ENCODE measurements around the gene CLNK. TPM values are rescaled to one million over a fixed set of nuclear protein-coding genes. Genes with fewer than 3 reads are reported as not detected.
A peak's percentile ranks its signal among the peaks of the same experiment; 100 is the strongest.

The CLNK gene
- total RNA-seq, 8 experiments from 2014 or later = 0.05 to 0.21 (median 0.08) TPM; not detected in 1

GRCh38 chr4:10532155-10532554, 152.4 kb downstream of the CLNK start:
- Histone ChIP-seq H3K27ac (no peak overlapping the region), H3K4me1 (replicated peaks in 1 of 2) (peaks cover 5 to 10% of the 10 kb centered on the region in 2 donors), H3K4me3 (no peak overlapping the region)
- WGBS, 10 experiments = 0 to 100% (median 81%) methylated on average over 1 to 2 of the region's 2 CpGs
- no peak for ATAC-seq (replicated peaks in 6 of 8)
- in situ Hi-C loops (cut with MboI; ENCODE audit: low pct_unique_long_range_greater_than_20kb in 2 of 9, low sequenced_read_pairs in 9 of 9, unreplicated experiment in 9 of 9) = loop anchor here in 3 of 9 experiments (25.0 kb wide), 1 partner anchor 370 kb away; no protein-coding TSS in a partner anchor

- WGBS, 10 experiments = 15 to 100% (median 77%) methylated on average over 2 to 8 of the region's 11 CpGs
- H3K4me3 ChIP-seq = no peak overlapping the region
- no peak overlapping the region for H3K27ac ChIP-seq
- H3K4me1 ChIP-seq (replicated peaks in 1 of 2) = no peaks in the 10 kb centered on the region
- no peak for ATAC-seq (replicated peaks in 6 of 8)
- in situ Hi-C loops (cut with MboI; ENCODE audit: low pct_unique_long_range_greater_than_20kb in 2 of 9, low sequenced_read_pairs in 9 of 9, unreplicated experiment in 9 of 9) = loop anchor here in 3 of 9 experiments (25.0 kb wide), 1 partner anchor 368 kb away; no protein-coding TSS in a partner anchor
These were observed 154.3 kb downstream of the CLNK start for GRCh38 chr4:10530137-10530786.

- Histone ChIP-seq H3K4me3 (no peak overlapping the region), H3K27ac (no peak overlapping the region), H3K4me1 (replicated peaks in 1 of 2) (no peaks in the 10 kb centered on the region)
- 26 to 100% (median 69%) methylated on average over 1 to 2 of the region's 2 CpGs for WGBS, 10 experiments
- no peak for ATAC-seq (replicated peaks in 6 of 8)
- in situ Hi-C loops (cut with MboI; ENCODE audit: low pct_unique_long_range_greater_than_20kb in 2 of 9, low sequenced_read_pairs in 9 of 9, unreplicated experiment in 9 of 9) = loop anchor here in 3 of 9 experiments (25.0 kb wide), 1 partner anchor 367 kb away; no protein-coding TSS in a partner anchor
These were observed 155.1 kb downstream of the CLNK start for GRCh38 chr4:10529291-10530136.

- no peak overlapping the region for H3K4me3 ChIP-seq
- H3K27ac ChIP-seq = no peak overlapping the region
- ATAC-seq (replicated peaks in 6 of 8) = no peak
- WGBS, 10 experiments = 17 to 100% (median 85%) methylated on average over 1 to 3 of the region's 3 CpGs; no CpG with 5 or more reads in 4 of the 10 experiments
- H3K4me1 ChIP-seq (replicated peaks in 1 of 2) = no peaks in the 10 kb centered on the region
- in situ Hi-C loops (cut with MboI; ENCODE audit: low pct_unique_long_range_greater_than_20kb in 2 of 9, low sequenced_read_pairs in 9 of 9, unreplicated experiment in 9 of 9) = loop anchor here in 3 of 9 experiments (25.0 kb wide), 1 partner anchor 365 kb away; no protein-coding TSS in a partner anchor
These were observed 157.1 kb downstream of the CLNK start for GRCh38 chr4:10527438-10527837.

DNA sequence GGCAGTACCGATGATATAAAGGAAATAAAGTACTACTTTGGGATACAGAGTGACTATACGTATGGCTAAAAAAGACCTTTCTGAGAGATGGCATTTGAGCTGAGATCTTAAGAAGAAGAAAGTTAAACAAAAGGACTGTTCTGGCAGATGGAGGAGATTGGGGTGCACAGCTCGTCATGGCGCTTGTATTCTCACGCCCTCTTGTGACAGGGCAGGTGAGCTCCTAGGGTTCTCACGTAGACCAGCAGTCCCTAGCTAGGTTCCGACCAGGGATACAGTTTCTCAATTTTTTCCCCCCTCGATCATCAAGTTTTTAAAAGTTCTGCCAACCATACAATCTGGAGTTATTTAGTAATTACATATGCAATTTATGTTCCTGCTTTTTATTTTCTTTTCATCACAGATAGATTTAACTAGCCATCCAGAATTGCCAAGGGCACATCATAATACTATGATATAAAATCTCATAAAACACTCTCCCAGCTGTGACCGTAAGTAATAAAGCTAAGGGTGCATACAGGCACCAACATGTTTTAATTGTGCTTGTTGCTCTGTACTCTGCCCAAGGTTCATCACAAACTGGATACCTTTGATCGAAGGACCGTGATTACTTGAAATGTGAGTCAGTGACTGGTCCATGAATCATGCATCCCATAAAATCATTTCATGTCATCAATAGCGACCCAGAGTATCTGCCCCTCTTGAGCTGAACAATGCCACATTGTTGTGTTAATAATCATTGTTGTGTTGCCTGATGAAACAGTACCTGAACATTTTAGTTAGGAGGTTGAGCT, 157.9 kb downstream of the CLNK start:
- H3K4me3 ChIP-seq = no peak overlapping the region
- in situ Hi-C loops (cut with MboI; ENCODE audit: low pct_unique_long_range_greater_than_20kb in 2 of 9, low sequenced_read_pairs in 9 of 9, unreplicated experiment in 9 of 9) = loop anchor here in 3 of 9 experiments (25.0 kb wide), 1 partner anchor 364 kb away; no protein-coding TSS in a partner anchor
- H3K4me1 ChIP-seq (replicated peaks in 1 of 2) = no peaks in the 10 kb centered on the region
- WGBS, 10 experiments = 8 to 100% (median 77%) methylated on average over 1 to 12 of the region's 12 CpGs
- H3K27ac ChIP-seq = no peak overlapping the region
- ATAC-seq (replicated peaks in 6 of 8) = no peak

- ATAC-seq (replicated peaks in 6 of 8) = no peak
- WGBS, 10 experiments = 0 to 100% (median 56%) methylated on average over 1 to 3 of the region's 5 CpGs; no CpG with 5 or more reads in 3 of the 10 experiments
- no peak overlapping the region for H3K27ac ChIP-seq
- in situ Hi-C loops (cut with MboI; ENCODE audit: low pct_unique_long_range_greater_than_20kb in 2 of 9, low sequenced_read_pairs in 9 of 9, unreplicated experiment in 9 of 9) = loop anchor here in 1 of 9 experiments (25.0 kb wide), 1 partner anchor 362 kb away; no protein-coding TSS in a partner anchor
- no peak overlapping the region for H3K4me3 ChIP-seq
- H3K4me1 ChIP-seq (replicated peaks in 1 of 2) = peaks cover 0 to 2% of the 10 kb centered on the region in 2 donors
These were observed 160.3 kb downstream of the CLNK start for GRCh38 chr4:10524196-10524833.

DNA sequence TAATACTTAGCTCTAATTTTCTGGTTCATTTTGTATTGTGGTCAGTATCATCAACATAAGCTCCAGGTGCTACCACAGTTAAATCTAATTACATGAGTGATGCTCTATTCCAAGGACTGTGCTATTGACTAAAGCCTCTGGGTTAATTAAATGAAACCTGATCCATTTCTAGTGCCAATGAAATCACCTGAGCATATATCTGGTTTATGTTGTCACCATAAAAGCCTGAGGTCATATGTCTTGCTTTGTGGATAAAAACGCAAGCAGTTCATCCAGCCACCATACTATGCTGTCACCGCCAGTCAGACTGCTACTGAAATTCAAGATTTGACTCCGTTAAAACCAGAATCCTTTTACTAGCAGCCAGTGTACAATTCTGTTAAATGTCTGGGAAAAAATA, 163.1 kb downstream of the CLNK start:
- no peak overlapping the region for H3K4me3 ChIP-seq
- 0 to 100% (median 84%) methylated on average over 1 to 3 of the region's 3 CpGs for WGBS, 10 experiments
- in situ Hi-C loops (cut with MboI; ENCODE audit: low pct_unique_long_range_greater_than_20kb in 2 of 9, low sequenced_read_pairs in 9 of 9, unreplicated experiment in 9 of 9) = loop anchor here in 1 of 9 experiments (25.0 kb wide), 1 partner anchor 359 kb away; no protein-coding TSS in a partner anchor
- ATAC-seq (replicated peaks in 6 of 8) = peak in 3 of 8 experiments; percentile 28 to 81 (median 33)
- no peak overlapping the region for H3K27ac ChIP-seq
- H3K4me1 ChIP-seq (replicated peaks in 1 of 2) = peaks cover 0 to 2% of the 10 kb centered on the region in 2 donors

GRCh38 chr4:10509733-10510132, 174.8 kb downstream of the CLNK start:
- no peak overlapping the region for H3K4me3 ChIP-seq
- ATAC-seq (replicated peaks in 6 of 8) = no peak
- H3K27ac ChIP-seq = no peak overlapping the region
- WGBS, 10 experiments = 7 to 93% (median 52%) methylated on average over 1 to 3 of the region's 3 CpGs; no CpG with 5 or more reads in 6 of the 10 experiments
- in situ Hi-C loops (cut with MboI; ENCODE audit: low pct_unique_long_range_greater_than_20kb in 2 of 9, low sequenced_read_pairs in 9 of 9, unreplicated experiment in 9 of 9) = loop anchor here in 1 of 9 experiments (25.0 kb wide), 1 partner anchor 347 kb away; no protein-coding TSS in a partner anchor
- no peaks in the 10 kb centered on the region for H3K4me1 ChIP-seq (replicated peaks in 1 of 2)

- Histone ChIP-seq H3K27ac (no peak overlapping the region), H3K4me1 (replicated peaks in 1 of 2) (no peaks in the 10 kb centered on the region), H3K4me3 (no peak overlapping the region)
- in situ Hi-C loops (cut with MboI; ENCODE audit: low pct_unique_long_range_greater_than_20kb in 2 of 9, low sequenced_read_pairs in 9 of 9, unreplicated experiment in 9 of 9) = loop anchor here in 1 of 9 experiments (25.0 kb wide), 1 partner anchor 344 kb away; no protein-coding TSS in a partner anchor
- ATAC-seq (replicated peaks in 6 of 8) = no peak
- WGBS, 10 experiments = 0 to 97% (median 86%) methylated on average over 1 to 4 of the region's 4 CpGs; no CpG with 5 or more reads in 1 of the 10 experiments
These were observed 178.5 kb downstream of the CLNK start for GRCh38 chr4:10506077-10506476.

DNA sequence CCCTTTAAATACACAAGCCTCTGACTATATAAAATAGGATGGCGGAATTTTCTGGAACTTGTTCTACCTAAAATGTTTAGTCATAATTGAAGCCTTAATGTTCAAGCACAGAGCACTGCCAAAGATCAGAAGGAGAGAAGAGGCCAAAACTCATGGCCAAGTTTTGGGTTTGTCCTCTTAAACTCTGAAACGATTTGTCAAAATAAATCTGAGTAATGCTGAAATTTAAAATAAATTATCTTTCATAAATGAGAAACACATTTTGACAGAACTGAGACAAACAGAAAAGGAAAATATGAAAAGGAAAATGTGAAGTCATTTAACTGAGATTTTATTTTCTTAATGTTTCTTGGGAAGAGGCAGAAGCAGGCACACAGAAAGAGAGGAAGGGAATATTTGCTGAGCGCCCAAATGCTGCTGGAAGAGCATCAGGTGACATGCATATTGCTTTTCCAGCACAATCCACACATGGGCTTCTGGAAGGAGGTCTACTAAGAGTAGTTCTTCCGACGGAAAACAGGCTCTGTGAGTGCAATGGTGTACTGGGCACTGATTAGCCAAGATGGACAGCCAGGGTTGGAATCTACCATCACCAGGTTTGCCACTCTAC, 179.9 kb downstream of the CLNK start:
- in situ Hi-C loops (cut with MboI; ENCODE audit: low pct_unique_long_range_greater_than_20kb in 2 of 9, low sequenced_read_pairs in 9 of 9, unreplicated experiment in 9 of 9) = loop anchor here in 1 of 9 experiments (25.0 kb wide), 1 partner anchor 342 kb away; no protein-coding TSS in a partner anchor
- no peak for ATAC-seq (replicated peaks in 6 of 8)
- 0 to 93% (median 43%) methylated on average over 1 to 5 of the region's 5 CpGs for WGBS, 10 experiments
- Histone ChIP-seq H3K4me1 (replicated peaks in 1 of 2) (no peaks in the 10 kb centered on the region), H3K4me3 (no peak overlapping the region), H3K27ac (no peak overlapping the region)

DNA sequence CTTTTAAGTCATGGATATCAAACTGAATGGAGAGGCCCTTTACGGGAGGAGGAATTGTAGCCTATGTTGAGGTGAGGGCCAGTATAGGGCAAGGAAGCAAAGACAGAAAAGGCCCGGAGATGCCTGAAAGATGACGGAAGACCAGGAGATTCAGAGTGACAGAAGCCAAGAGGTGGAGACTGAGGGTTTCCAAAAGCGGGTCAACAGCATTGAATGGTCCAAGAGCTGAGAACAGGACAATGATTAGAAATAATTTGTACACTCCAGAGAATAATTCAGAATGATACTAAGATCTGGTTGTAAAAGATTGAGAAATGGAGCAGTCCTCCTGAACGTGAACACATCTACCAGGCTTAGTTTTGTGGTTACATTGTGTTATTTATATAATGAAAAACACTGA, 181.9 kb downstream of the CLNK start:
- H3K4me3 ChIP-seq = no peak overlapping the region
- H3K4me1 ChIP-seq (replicated peaks in 1 of 2) = no peaks in the 10 kb centered on the region
- H3K27ac ChIP-seq = no peak overlapping the region
- in situ Hi-C loops (cut with MboI; ENCODE audit: low pct_unique_long_range_greater_than_20kb in 2 of 9, low sequenced_read_pairs in 9 of 9, unreplicated experiment in 9 of 9) = loop anchor here in 1 of 9 experiments (25.0 kb wide), 1 partner anchor 340 kb away; no protein-coding TSS in a partner anchor
- ATAC-seq (replicated peaks in 6 of 8) = no peak
- WGBS, 10 experiments = 7 to 100% (median 98%) methylated on average over 1 to 5 of the region's 5 CpGs; no CpG with 5 or more reads in 1 of the 10 experiments
